ENCODE measurements around the gene CRYL1.

The CRYL1 gene

DNA sequence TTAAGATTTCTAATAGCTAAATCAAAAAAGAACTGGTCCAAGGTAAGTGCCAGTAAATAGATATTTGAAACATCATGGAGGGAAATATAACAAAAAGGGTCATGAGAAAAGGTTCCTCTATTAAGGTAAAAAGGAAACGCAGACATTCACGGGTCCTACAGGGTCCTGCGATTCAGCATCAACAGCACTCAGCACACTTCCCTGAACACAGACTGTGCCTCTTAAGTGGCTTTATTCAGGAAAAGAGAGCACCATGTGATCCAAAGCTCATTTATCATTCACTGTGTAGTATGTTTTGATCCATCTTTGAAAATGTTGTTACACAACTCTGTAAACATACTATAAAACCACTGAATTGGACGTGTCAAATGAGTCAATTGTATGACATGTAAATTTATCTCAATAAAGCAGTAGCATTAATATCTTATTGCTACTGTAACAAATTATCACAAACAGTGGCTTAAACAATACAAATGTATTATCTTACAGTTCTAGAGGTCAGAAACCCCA is 33.7 kb downstream of the CRYL1 start:
- no peak for DNase-seq

DNA sequence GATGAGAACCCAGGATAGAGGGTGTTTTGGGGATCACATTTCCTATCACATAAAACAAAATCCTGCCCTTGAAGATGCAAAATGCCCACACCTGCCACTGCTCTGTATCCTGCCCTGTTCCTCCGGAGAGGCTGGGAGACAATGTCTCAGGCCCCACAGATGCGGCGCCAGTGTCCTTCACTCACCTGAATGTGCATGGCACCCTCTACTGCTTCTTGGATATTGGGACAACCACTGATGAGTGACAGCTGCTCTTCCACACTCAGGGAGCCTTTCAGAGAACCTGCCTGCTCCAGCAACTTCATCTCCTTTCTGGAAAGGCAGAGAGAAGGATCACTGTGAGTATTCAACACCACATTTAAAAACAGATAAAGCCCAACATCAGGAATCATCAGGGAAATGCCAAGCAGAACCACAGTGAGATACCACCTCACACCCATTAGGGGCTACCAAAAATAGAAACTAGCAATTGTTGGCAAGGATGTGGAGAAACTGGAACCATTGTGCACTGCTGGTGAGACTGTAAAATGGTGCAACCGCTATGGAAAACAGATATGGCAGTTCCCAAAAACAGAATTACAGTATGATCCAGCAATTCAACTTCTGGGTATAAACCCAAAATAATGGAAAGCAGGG is 36.4 kb downstream of the CRYL1 start:
- DNase-seq, result peak; percentile 84

DNA sequence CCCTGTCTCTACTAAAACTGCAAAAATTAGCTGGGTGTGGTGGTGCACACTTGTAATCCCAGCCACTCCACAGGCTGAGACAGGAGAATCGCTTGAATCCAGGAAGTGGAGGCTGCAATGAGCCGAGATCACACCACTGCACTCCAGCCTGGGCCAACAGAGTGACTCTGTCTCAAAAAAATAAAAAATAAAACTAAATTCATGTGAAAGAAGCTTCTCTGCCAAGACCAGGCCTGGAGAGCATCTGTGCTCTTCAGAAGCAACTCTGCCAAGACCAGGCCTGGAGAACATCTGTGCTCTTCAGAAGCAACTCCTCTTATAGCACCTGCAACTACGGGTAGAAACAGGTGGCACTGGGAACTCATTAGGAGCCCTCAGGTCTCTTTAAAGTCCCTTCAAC is 37.7 kb downstream of the CRYL1 start:
- no peak for DNase-seq

DNA sequence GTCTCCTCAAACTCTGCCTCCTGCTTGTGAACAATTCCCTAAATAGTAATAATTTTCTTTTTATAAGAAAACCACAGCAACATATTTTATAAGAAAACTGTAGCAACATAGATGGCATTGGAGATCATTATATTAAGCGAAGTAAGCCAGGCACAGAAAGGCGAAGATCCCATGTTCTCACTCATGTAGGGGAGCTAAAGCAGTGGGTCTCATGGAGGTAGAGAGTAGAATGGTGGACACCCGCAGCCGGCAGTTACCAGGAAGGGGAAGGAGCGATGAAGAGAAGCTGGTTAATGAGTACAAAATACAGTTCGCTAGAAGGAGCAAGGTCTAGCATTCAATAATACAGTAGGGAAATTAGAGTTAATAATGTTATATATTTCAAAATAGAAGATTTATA is 42.9 kb downstream of the CRYL1 start:
- DNase-seq, result no peak

DNA sequence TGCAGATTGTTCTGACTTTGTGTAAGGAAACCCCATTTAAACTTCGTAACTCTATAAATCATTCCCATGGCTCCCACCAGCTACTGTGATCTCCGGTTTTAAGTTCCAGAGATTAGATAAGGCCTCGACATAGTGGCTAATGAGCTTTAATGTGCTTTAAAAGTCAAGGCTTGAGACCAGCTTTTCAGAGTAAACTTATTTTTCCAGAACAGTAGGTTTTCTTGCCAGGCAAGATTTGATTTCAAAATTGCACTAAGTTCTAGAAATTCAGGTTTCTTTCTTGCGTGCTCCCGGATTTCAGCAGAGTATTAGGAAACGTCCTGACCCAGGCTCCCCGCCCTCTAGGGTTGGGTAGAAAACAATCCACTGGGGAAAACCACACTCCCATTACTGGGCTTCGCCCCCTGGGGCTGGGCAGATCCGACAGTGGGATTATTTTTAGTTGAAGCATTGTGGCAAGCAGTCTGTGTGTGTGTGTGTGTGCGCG is 43.3 kb downstream of the CRYL1 start:
- DNase-seq, result no peak

DNA sequence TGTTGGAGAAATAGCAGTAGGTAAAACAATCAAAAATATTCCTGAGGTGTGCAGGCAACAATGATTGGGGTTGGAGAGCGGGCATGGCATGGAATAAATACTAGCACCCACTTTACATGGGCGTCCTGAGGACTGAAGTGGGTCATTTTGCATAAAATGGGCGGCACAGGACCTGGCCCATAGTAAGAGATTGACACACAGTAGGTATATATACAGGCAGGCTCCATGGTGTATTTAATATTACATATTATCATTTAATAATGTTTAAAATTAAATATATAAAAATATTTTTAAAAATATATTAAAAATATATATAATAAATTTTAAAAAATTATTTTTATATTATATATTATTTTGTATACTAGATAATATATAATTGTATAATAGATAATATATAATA is 48.3 kb downstream of the CRYL1 start:
- no peak for DNase-seq

DNA sequence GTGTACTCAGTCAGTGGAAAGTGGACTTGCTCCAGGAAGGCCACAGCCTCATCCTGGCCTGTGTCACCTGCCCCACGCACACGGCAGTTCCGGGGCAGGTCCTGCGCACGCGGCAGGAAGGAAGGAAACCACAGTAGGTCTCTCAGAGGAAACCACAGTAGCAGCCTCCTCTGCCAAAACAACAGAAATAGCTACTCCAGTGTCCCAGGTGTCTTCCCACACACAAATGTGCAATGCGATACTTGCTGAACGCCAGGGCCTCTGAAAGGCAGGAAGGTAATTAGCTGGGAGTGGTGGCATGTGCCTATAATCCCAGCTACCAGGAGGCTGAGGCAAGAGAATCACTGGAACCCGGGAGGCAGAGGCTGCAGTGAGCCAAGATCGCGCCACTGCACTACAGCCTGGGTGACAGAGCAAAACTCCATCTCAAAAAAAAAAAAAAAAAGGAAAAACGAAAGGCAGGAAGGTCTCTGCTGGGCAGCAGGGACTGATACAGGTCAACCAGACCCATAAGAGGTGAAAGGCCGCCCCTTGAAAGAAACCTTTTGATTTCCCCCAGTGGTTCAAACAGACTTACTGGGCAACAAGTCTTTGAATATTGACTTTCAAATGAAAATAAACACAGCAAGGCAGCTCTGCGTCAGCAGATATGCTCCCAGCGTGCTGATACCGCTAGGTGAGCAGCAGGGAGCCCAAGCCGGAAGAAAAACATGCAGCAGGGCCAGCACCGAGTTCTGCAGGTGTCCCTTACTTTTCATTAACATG is 49.5 kb downstream of the CRYL1 start:
- no peak for DNase-seq

DNA sequence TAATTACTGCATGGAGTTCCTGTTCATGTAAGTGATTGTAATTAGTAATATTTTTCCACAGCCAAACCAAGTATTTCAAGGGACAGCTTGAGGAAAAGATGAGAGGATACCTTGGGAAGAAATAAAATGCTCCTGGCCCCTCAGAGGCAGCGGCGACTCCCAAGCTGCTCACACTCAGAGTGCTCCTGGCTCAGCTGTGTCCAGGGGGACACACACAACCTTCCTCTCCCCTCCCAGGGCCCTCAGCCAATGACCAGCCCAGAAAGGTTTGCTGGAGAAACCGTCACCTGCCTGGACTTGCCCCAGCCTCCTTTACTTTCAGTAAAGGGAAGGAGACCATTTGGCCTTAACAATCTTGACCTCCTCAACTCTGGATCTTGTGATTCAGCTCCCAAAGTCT is 51.1 kb downstream of the CRYL1 start:
- no peak for DNase-seq

DNA sequence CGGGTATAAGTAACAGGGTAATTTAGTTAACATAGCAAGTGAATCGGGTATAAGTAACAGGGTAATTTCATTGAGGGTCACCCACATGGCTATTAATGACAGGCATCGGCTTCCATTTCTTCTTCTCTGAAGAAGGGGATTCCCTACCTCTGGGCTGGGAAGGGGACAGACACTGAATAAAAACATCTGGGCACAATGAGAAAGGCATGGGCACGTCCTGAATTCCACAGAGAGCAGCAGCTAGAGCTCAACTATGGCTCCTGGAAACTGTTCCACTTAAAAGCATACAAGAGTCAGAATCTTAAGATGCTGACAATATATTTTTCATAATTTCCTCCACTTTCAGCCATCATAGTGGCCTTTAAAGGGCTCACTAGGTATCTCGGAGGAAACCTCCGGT is 51.8 kb downstream of the CRYL1 start:
- no peak for DNase-seq

DNA sequence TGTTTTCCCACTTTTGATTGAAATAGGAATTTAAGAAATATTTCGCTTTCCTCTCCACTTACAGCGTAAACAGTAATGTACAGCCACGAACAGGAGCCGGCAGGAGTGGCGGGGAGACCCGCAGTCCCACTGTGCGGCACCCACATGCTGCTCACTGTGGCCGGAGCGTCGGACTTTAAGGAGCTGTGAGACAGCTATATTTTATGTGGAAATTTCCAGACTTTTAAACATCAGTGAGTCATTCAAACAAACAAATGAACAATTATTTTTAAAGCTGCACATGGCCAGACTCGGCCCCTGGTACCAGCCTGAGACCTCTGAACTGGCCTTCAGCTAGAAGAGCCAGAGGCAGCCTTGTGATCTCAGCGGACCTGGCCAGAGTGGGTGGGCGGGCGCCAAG is 52.5 kb downstream of the CRYL1 start:
- no peak for DNase-seq

DNA sequence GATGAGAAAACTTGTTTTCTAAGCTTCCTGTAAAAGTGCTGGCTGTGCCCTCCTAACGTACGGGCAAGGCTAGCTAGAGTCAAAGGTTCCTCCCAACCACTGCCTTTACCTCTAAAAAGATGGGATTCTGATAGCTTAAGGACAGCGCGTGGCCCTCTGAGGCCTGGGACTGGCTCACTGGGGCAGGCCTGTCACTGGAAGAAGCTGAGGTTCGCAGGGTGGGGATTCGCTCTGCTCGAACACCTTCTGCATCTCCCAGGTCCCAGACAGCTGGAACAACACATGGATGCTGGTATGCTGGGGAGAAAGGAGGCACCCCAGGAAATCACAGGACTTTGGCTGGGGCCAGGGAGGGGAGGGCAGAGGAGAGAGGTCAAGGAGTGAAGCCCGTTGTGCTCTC is 53.1 kb downstream of the CRYL1 start:
- no peak for DNase-seq

DNA sequence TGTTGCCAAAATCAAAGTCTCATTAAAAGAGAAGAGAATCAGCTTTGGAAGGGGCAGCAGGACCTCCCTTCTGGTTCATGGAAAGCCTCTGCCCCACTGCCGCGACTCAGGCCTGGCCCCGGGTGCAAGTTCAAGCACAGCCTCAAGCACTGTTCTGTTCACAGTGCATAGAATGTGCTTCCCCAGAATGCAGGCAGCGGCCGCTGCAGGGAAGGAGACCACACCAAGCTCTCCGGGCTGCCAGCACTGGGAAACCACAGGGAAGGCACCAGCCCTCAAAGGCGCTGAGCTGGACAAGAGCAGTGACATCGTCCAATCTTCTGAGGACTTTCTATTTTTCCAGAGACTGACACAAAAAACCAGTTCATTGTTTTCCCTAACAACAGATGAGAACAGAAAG is 55.5 kb downstream of the CRYL1 start:
- DNase-seq, result no peak

DNA sequence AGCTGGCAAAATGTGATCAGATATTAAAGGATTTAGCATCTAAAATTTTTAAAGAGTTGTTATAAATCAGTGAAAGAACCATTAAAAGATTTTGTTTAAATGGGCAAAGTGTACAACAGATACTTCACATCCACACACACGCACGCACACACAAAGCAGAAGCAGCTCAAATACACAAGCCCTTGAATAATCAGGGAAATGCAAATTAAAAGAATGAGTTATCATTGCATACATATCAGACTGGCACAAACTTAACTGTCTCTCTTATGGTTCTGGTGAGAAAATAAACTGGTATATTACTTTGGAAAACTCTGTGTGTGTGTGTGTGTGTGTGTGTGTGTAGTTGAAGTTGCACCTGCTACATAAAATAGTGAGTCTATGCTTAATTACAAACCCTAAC is 59.3 kb downstream of the CRYL1 start:
- DNase-seq, result no peak

DNA sequence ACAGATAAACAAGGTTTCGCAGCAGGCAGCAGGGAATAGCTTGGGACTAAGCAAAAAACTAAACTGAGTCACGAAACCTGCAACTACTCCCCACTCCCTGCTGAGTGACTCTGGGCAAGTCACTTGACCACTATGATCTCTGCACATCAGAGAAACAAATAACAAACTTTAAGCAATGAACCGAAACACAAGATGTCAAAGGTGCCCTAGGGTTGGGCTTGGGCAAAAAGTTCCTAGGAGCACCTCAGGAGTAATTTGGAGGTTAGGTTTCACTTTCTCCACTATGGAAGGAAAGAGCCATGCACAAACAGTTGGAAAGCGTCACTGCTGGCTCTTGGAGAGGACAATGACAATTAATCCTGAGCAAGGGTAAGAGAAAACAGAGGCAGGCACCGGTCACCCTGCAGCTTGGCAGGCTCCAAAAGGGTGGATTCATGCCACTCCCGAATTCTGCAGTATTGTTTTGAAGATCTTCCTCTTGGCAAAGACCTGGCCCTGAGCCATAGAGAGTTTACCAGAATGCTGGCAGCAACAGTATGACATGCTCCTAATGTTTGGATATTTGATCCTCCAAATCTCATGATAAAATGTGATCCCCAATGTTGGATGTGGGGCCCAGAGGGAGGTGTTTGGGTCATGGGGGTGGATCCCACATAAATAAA is 60.3 kb downstream of the CRYL1 start:
- peak; percentile 58 for DNase-seq

DNA sequence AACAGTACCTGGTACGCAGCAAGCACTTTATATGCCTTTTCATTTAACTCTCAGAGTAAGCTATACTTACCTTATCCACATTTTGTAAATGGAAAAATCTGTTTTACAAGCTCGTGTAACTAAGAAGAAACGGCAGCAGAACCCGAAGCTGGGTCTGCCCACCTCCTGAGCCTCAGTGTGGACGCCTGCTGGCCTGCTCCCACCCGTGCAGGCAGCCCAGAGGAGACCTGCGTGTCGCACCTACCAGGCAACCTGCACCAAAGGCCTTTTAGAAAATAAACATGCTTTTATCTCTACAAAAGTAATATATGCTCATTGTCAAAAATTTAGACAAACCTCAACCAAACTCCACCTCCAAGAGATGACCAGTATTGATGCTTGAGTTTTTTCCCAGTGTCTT is 62.7 kb downstream of the CRYL1 start:
- no peak for DNase-seq

DNA sequence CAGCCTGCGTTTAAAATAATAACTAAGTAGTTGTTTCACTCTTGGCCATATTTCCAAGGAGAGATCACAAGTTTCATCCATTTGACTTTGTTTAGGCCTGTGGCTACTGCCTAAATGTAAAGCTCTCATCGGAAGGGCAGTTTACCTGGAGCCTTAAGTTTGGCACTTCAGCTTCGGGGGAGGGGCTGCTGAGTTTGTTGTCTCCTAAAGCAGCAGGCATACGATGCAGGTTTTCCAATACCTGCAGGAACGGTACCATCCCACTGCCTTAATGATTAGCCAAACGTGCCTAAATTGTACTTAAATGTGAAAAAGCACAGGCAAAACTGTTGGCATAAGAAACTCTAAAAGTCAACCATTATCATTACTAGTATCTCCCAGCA is 63.1 kb downstream of the CRYL1 start:
- DNase-seq, result no peak

DNA sequence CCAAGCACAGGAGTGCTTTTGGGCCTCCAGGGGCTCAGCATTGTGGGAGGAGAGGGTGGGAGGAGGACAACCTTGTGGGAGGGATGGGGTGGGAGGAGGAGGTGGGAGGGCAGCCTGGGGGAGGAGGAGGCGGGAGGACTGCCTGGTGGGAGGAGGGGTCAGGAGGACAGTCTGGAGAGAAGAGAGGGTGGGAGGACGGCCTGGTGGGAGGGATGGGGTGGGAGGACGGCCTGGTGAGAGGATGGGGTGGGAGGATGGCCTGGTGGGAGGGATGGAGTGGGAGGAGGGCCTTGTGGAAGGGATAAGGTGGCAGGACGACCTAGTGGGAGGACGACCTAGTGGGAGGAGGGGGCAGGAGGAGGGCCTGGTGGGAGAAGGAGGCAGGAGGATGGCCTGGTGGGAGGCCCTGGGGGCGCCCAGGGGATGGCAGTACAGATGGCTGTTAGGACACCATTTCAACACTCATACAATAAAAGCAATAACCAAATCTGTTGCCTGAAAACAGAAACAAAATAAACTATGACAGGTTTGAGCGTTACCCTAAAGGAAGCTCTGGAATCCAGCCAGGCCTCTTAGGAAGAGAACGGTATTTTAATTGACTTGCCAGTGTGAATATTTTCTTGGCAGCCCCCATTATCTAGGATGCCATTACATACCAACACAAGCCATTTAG is 63.7 kb downstream of the CRYL1 start:
- peak; percentile 1 for DNase-seq

DNA sequence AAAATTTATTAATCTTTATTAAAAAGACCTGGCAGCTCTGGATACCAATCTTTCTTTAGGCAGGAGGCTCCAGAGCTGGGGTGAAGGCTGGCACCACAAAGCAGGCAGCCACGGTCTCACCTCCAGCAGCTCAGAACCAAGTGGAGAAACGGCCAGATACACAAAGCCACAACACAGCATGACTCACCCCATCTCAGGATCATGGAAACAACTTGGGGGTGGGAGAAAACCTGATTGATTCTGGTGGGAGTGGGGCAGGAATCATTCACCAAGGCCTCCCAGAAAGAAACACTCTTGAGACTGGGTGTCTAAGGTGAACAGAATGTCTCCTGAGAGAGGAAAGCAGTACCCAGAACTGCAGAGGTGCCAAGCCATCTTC is 64.2 kb downstream of the CRYL1 start:
- no peak for DNase-seq

DNA sequence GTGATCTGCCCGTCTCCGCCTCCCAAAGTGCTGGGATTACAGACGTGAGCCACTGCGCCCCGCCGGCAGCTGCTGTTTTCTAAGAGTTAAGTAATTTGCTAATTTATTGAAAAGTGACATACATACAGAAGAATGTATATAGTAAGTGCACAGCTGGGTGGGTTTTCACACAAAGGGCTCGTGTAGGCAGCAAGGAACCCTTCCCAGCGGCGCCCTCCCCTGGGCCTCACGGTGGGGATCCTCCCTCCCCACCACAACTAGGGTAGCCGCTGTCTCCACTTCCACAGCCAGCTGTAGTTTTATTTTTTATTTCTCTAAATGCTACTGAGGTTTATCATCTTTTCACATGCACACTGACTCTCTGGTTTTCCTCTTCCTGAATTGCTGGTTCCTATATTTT is 64.9 kb downstream of the CRYL1 start:
- no peak for DNase-seq

DNA sequence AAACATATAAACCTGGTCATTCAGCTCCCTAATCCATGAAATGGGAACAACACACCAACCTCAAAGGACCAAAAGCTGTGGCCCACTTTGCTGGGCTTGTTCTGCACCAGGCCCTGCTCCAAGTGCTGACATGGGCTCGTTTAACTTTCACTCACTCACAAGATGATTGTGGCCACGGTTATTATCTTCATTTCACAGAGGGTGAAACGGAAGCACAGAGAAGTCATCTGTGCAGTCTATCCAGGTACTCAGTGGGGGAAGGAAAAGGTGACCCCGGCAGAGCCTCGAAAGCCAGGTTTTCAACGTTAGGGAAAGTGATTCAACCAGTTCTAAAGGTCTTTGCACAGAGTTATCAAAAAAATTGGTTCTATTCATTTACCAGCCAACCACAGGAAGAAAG is 68.0 kb downstream of the CRYL1 start:
- no peak for DNase-seq

DNA sequence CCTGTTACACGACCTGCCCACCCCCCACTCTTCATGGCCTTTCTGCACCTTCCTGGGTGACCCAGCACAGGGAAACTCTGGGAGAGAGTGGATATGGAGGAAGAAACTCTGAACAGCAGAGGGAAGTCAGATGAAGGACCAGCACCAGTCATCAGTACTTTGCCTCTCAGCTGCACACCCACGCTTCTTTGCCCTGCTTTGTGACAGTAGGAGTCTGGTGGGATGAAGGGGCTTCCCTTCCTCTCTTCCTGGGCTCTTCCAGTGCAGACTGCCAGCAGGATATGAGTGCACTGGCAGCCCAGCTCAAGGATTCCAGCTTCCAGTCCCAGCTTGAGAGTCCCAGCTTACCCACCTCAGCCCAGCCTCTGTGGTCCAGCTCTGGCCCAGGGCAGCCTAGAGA is 68.9 kb downstream of the CRYL1 start:
- no peak for DNase-seq

DNA sequence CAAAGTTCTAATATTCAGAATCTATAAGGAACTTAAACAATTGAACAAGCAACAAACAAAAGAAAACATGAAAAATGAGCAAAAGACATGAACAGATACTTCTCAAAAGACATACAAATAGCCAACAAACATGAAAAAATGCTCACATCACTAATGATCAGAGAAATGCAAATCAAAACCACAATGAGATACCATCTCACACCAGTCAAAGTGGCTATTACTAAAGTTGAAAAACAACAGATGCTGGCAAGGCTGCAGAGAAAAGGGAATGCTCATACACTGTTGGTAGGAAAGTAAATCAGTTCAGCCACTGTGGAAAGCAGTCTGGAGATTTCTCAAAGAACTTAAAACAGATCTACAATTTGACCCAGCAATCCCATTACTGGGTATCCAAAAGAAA is 74.3 kb downstream of the CRYL1 start:
- no peak for DNase-seq

DNA sequence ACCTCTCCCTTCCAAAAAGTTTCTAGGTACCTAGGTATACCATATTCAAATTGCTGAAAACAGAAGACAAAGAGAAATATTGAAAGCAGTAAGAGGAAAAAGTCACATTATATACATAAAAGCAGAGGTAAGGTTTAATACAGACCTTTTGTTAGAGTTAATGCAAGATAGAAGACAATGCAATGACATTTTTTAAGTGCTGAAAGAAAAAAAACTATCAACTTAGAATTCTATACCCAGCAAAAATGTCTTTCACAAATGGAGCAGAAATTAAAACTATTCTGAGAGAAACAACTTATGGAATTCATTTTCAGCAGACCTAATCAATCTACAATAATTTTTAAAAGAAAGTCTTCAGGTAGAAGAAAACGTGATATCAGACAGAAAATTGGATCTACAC is 77.2 kb downstream of the CRYL1 start:
- DNase-seq, result no peak

DNA sequence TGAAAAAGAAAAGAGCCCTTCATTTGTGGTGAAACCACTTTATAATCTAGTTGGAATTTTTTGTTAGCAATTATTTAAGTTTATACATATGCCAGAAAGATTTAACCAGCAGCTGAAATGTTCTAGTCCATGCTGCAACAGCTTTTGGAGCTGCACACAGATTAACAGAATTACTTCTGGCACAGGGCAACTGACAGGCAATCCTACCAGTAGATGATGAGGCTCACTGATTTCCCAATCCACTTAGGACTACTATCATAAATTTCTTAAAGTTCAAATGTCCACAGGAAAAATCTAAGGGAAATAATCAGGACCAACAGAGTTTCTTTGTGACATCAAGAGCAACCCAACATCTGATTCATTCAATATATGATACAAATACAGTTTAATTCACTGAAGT is 78.8 kb downstream of the CRYL1 start:
- no peak for DNase-seq
